ENCODE data around the gene B4GALNT1. TPM values are rescaled to one million over a fixed set of nuclear protein-coding genes. Genes with fewer than 3 reads are reported as not detected.

The B4GALNT1 gene
- polyA plus RNA-seq, 1 donor from 2014 or later, result 99.9 TPM

GRCh38 chr12:57626111-57626920 is 6.7 kb downstream of the B4GALNT1 start:
- Histone ChIP-seq H3K9ac (ENCODE audit: low read length) (no peak overlapping the region), H3K4me3 (ENCODE audit: low read length) (no peak overlapping the region), H3K36me3 (ENCODE audit: insufficient read depth, low read length) (peaks cover 14% of the 10 kb centered on the region), H3K79me2 (replicated peaks; ENCODE audit: insufficient read depth, low read length) (peaks cover 7% of the 10 kb centered on the region), H3K27ac (ENCODE audit: low read length) (no peak overlapping the region), H3K9me3 (ENCODE audit: low read length) (no peaks in the 10 kb centered on the region), H3K4me2 (ENCODE audit: low read length) (no peak overlapping the region), H2AFZ (ENCODE audit: low read depth, low read length) (no peak overlapping the region), H4K20me1 (ENCODE audit: insufficient read depth) (no peaks in the 10 kb centered on the region), H3K27me3 (ENCODE audit: insufficient read depth, low read depth, low read length) (peaks cover 80% of the 10 kb centered on the region), H3F3A (ENCODE audit: insufficient read depth, low read length, poor library complexity, severe bottlenecking) (no peaks in the 10 kb centered on the region), H3K9me2 (ENCODE audit: insufficient read depth, low read length) (no peaks in the 10 kb centered on the region)
- no peak for TF ChIP-seq RAD21 (conservative IDR thresholded peaks at IDR 0.05)

- H3F3A ChIP-seq (ENCODE audit: insufficient read depth, low read length, poor library complexity, severe bottlenecking), result no peaks in the 10 kb centered on the region
- peaks cover 81% of the 10 kb centered on the region for H3K27me3 ChIP-seq (ENCODE audit: insufficient read depth, low read depth, low read length)
- H3K36me3 ChIP-seq (ENCODE audit: insufficient read depth, low read length), result peaks cover 14% of the 10 kb centered on the region
- H4K20me1 ChIP-seq (ENCODE audit: insufficient read depth), result no peaks in the 10 kb centered on the region
- H3K9me2 ChIP-seq (ENCODE audit: insufficient read depth, low read length), result no peaks in the 10 kb centered on the region
- no peaks in the 10 kb centered on the region for H3K79me2 ChIP-seq (replicated peaks; ENCODE audit: insufficient read depth, low read length)
- H3K27ac ChIP-seq (ENCODE audit: low read length), result no peak overlapping the region
- H3K9me3 ChIP-seq (ENCODE audit: low read length), result no peaks in the 10 kb centered on the region
- no peak overlapping the region for H3K4me3 ChIP-seq (ENCODE audit: low read length)
- no peak overlapping the region for H3K9ac ChIP-seq (ENCODE audit: low read length)
- no peak for TF ChIP-seq CTCF (IDR thresholded peaks at IDR 0.05; ENCODE audit: poor library complexity, severe bottlenecking)
- TF ChIP-seq MXI1 (conservative IDR thresholded peaks at IDR 0.05; ENCODE audit: poor library complexity, severe bottlenecking), result no peak
- no peak for TF ChIP-seq SMC3 (conservative IDR thresholded peaks at IDR 0.05; ENCODE audit: poor library complexity)
- H2AFZ ChIP-seq (ENCODE audit: low read depth, low read length), result no peak overlapping the region
- no peak overlapping the region for H3K4me2 ChIP-seq (ENCODE audit: low read length)
These were observed 7.6 kb downstream of the B4GALNT1 start for GRCh38 chr12:57625261-57626032.

- Histone ChIP-seq H3K4me3 (ENCODE audit: low read length) (no peak overlapping the region), H3K9me2 (ENCODE audit: insufficient read depth, low read length) (no peaks in the 10 kb centered on the region), H3K27me3 (ENCODE audit: insufficient read depth, low read depth, low read length) (peaks cover 83% of the 10 kb centered on the region), H3K9ac (ENCODE audit: low read length) (no peak overlapping the region), H2AFZ (ENCODE audit: low read depth, low read length) (no peak overlapping the region), H3K4me2 (ENCODE audit: low read length) (no peak overlapping the region), H3K27ac (ENCODE audit: low read length) (no peak overlapping the region), H3F3A (ENCODE audit: insufficient read depth, low read length, poor library complexity, severe bottlenecking) (no peaks in the 10 kb centered on the region), H3K9me3 (ENCODE audit: low read length) (no peaks in the 10 kb centered on the region), H3K79me2 (replicated peaks; ENCODE audit: insufficient read depth, low read length) (no peaks in the 10 kb centered on the region), H3K36me3 (ENCODE audit: insufficient read depth, low read length) (peaks cover 14% of the 10 kb centered on the region), H4K20me1 (ENCODE audit: insufficient read depth) (no peaks in the 10 kb centered on the region)
- TF ChIP-seq MXI1 (conservative IDR thresholded peaks at IDR 0.05; ENCODE audit: poor library complexity, severe bottlenecking) (no peak), RAD21 (conservative IDR thresholded peaks at IDR 0.05) (no peak), EP300 (conservative IDR thresholded peaks at IDR 0.05; ENCODE audit: poor library complexity, severe bottlenecking) (no peak), TAF1 (IDR thresholded peaks at IDR 0.05; ENCODE audit: low read depth) (no peak), CTCF (IDR thresholded peaks at IDR 0.05; ENCODE audit: poor library complexity, severe bottlenecking) (no peak), POLR2AphosphoS5 (IDR thresholded peaks at IDR 0.05) (no peak), SMC3 (conservative IDR thresholded peaks at IDR 0.05; ENCODE audit: poor library complexity) (no peak), EZH2 (IDR thresholded peaks at IDR 0.05; ENCODE audit: borderline replicate concordance, insufficient read depth, low read length, poor library complexity, severe bottlenecking) (no peak)
- TF ChIP-seq, protein P1, sequence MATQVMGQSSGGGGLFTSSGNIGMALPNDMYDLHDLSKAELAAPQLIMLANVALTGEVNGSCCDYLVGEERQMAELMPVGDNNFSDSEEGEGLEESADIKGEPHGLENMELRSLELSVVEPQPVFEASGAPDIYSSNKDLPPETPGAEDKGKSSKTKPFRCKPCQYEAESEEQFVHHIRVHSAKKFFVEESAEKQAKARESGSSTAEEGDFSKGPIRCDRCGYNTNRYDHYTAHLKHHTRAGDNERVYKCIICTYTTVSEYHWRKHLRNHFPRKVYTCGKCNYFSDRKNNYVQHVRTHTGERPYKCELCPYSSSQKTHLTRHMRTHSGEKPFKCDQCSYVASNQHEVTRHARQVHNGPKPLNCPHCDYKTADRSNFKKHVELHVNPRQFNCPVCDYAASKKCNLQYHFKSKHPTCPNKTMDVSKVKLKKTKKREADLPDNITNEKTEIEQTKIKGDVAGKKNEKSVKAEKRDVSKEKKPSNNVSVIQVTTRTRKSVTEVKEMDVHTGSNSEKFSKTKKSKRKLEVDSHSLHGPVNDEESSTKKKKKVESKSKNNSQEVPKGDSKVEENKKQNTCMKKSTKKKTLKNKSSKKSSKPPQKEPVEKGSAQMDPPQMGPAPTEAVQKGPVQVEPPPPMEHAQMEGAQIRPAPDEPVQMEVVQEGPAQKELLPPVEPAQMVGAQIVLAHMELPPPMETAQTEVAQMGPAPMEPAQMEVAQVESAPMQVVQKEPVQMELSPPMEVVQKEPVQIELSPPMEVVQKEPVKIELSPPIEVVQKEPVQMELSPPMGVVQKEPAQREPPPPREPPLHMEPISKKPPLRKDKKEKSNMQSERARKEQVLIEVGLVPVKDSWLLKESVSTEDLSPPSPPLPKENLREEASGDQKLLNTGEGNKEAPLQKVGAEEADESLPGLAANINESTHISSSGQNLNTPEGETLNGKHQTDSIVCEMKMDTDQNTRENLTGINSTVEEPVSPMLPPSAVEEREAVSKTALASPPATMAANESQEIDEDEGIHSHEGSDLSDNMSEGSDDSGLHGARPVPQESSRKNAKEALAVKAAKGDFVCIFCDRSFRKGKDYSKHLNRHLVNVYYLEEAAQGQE (IDR thresholded peaks at IDR 0.05; ENCODE audit: borderline replicate concordance), result no peak
These were observed 8.4 kb downstream of the B4GALNT1 start for GRCh38 chr12:57624441-57625220.

Data from neural cell (in vitro differentiated cells).